Esophagus muscularis mucosa (tissue), 4 donors: ENCODE results near the gene GGT1. TPM values are rescaled to one million over a fixed set of nuclear protein-coding genes. Genes with fewer than 3 reads are reported as not detected.

Experiments
- DNase-seq: peaks from one replicate; pipeline ENCODE4 v3.0.0-alpha.2; 2017; ENCODE audit errors: extremely low spot score
- H3K27ac ChIP-seq, 4 donors: fragments of 200-600 bp; sonication (generic); replicated peaks in 1 of 4; 1 replicate in 3 of 4; 2 replicates in 1 of 4; pipeline ENCODE4 v1.5.1; 2016 to 2019; ENCODE audit warnings: mild to moderate bottlenecking in 1 of 4
- H3K27me3 ChIP-seq, 4 donors: fragments of 200-600 bp; sonication (generic); one replicate each; pipeline versions ENCODE4 v1.5.1 to v1.6.0; 2016 to 2019
- H3K36me3 ChIP-seq, 4 donors: fragments of 200-600 bp; sonication (generic); one replicate each; pipeline ENCODE4 v1.5.1; 2016 to 2019
- H3K4me1 ChIP-seq, 4 donors: fragments of 200-600 bp; sonication (generic); one replicate each; pipeline ENCODE4 v1.5.1; 2016 to 2019
- H3K4me3 ChIP-seq, 4 donors: fragments of 200-600 bp; sonication (generic); 1 replicate in 2 of 4; 2 replicates in 2 of 4; pipeline ENCODE4 v1.5.1; 2016 to 2019; ENCODE audit warnings: mild to moderate bottlenecking in 4 of 4, moderate library complexity in 1 of 4
- H3K9me3 ChIP-seq, 4 donors: fragments of 200-600 bp; sonication (generic); 1 replicate in 3 of 4; 2 replicates in 1 of 4; pipeline ENCODE4 v1.5.1; 2016 to 2019
- EP300 ChIP-seq: sonication (generic); formaldehyde crosslinking; IDR thresholded peaks from one replicate; pipeline ENCODE4 v1.6.1; 2017; ENCODE audit warnings: antibody characterized with exemption
- POLR2A ChIP-seq: fragments of 450-650 bp; IDR thresholded peaks from one replicate; pipeline ENCODE4 v1.6.1; 2017; ENCODE audit warnings: antibody characterized with exemption, moderate library complexity, mild to moderate bottlenecking, low read depth
- POLR2AphosphoS5 ChIP-seq, 2 donors: sonication (generic); formaldehyde crosslinking; IDR thresholded peaks; one replicate each; pipeline ENCODE4 v1.6.1; 2017; ENCODE audit warnings: antibody characterized with exemption in 2 of 2
- WGBS: methylation state at CpG from one replicate; pipeline ENCODE4 v1.1.5; 2018; 5-methylcytosine and 5-hydroxymethylcytosine counted together
- intact Hi-C: fragments of 100-400 bp; cut with DNase I; formaldehyde crosslinking; loops from one replicate; pipeline ENCODE4 v1.15.1; 2023
- total RNA-seq, 4 donors: library from RNA; depleted of rRNA; stranded (reverse); fragments of >200 nt; gene quantifications; one replicate each; pipeline versions ENCODE4 v1.1.0 to v1.2.1, GENCODE V29; 2016
- TF ChIP-seq, protein P1 (sequence below), 3 experiments: fragments of 200-600 bp in 2 of 3; fragments of 450-650 bp in 1 of 3; sonication (generic) in 2 of 3; IDR thresholded peaks; one replicate each; pipeline ENCODE4 v1.5.1; 2017 to 2019; ENCODE audit warnings: antibody characterized with exemption in 3 of 3, mild to moderate bottlenecking in 2 of 3, moderate library complexity in 1 of 3

GGT1 gene
- total RNA-seq, 4 donors from 2014 or later = 2.1 to 5.0 (median 3.1) TPM

DNA sequence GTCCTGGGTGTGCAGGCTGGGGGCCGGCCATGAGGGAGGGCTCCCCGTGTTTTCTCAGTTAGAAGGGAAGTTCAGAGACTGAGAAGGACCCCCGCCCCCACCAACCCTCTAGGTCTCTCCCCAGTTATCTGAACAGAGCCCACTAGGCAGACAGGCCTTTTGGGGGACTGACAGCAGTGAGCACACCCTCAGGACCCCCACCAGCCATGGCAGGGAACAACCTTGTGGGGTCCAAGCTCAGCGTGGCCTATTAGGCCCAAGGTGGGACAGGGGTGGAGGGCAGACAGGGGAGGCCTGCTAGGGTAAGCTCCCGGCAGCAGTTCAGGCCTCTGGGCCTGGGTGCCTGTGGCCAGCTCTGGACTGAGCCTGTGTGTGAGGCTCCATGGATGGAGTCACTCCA lies 15.7 kb upstream of the GGT1 start:
- TF ChIP-seq POLR2A = no peak
- TF ChIP-seq EP300 = no peak
- TF ChIP-seq, protein P1, sequence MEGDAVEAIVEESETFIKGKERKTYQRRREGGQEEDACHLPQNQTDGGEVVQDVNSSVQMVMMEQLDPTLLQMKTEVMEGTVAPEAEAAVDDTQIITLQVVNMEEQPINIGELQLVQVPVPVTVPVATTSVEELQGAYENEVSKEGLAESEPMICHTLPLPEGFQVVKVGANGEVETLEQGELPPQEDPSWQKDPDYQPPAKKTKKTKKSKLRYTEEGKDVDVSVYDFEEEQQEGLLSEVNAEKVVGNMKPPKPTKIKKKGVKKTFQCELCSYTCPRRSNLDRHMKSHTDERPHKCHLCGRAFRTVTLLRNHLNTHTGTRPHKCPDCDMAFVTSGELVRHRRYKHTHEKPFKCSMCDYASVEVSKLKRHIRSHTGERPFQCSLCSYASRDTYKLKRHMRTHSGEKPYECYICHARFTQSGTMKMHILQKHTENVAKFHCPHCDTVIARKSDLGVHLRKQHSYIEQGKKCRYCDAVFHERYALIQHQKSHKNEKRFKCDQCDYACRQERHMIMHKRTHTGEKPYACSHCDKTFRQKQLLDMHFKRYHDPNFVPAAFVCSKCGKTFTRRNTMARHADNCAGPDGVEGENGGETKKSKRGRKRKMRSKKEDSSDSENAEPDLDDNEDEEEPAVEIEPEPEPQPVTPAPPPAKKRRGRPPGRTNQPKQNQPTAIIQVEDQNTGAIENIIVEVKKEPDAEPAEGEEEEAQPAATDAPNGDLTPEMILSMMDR (IDR thresholded peaks at IDR 0.05) = no peak
- TF ChIP-seq POLR2AphosphoS5 (IDR thresholded peaks at IDR 0.05) = no peak
- Histone ChIP-seq H3K27me3 (no peaks in the 10 kb centered on the region), H3K36me3 (peaks cover 20 to 52% (median 35%) of the 10 kb centered on the region in 4 donors), H3K4me1 (peaks cover 23 to 41% (median 31%) of the 10 kb centered on the region in 4 donors), H3K27ac (peak overlapping the region in 1 of 4 donors; percentile 27), H3K4me3 (no peak overlapping the region), H3K9me3 (no peaks in the 10 kb centered on the region)
- intact Hi-C loops = no loop called here
- DNase-seq = no peak
- 70% methylated on average over 2 of the region's 5 CpGs for WGBS

DNA sequence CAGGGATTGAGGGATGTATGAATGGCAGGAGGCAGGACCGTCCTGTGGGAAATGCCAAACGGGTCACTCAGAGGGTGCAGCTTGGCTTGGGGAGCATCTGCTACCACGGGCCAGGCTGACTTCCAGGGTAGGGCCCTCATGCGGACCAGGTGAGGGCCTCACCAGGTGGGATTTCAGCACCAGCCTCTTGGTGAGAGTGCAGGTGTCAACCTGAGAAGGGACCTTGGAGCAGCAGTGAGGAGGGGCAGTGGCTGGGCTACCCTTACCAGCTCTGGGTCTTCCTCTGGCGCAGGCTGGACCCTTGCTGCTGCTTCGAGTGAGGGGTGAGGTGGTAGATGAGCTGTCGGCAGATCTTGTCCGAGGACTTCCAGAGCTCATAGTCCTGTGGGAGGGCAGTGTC lies 15.0 kb upstream of the GGT1 start:
- WGBS = 77% methylated on average over 3 of the region's 8 CpGs
- TF ChIP-seq EP300 (no peak), POLR2AphosphoS5 (IDR thresholded peaks at IDR 0.05) (no peak), POLR2A (no peak)
- TF ChIP-seq, protein P1 (IDR thresholded peaks at IDR 0.05) = no peak
- Histone ChIP-seq H3K27me3 (no peaks in the 10 kb centered on the region), H3K27ac (no peak overlapping the region), H3K4me3 (no peak overlapping the region), H3K9me3 (no peaks in the 10 kb centered on the region), H3K4me1 (peaks cover 24 to 43% (median 33%) of the 10 kb centered on the region in 4 donors), H3K36me3 (peaks cover 20 to 52% (median 35%) of the 10 kb centered on the region in 4 donors)
- intact Hi-C loops = no loop called here
- DNase-seq = no peak

DNA sequence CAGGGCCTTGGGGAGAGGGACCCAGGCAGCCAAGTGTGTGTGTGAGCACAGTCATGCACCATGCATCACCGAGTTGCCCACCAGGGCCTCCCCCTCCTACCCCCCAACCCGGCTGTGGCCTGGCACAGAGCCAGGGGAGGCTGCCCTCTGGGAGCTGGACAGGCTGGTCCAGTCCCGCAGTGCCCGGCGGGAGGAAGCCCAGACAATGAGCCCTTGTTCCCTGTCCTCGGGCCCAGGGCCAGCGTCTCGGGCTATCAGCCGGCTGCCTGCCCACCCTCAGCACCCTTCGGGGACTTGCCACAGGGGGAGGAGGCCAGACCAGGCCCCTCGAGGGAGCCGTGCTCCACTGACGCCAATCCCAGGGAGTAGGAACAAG lies 14.6 kb upstream of the GGT1 start:
- WGBS = 76% methylated on average over 10 of the region's 13 CpGs
- DNase-seq = no peak
- H3K9me3 ChIP-seq = no peaks in the 10 kb centered on the region
- no peak overlapping the region for H3K4me3 ChIP-seq
- H3K27me3 ChIP-seq = no peaks in the 10 kb centered on the region
- peaks cover 22 to 43% (median 32%) of the 10 kb centered on the region in 4 donors for H3K4me1 ChIP-seq
- H3K36me3 ChIP-seq = peaks cover 20 to 52% (median 35%) of the 10 kb centered on the region in 4 donors
- intact Hi-C loops = no loop called here
- TF ChIP-seq, protein P1 (IDR thresholded peaks at IDR 0.05) = no peak
- TF ChIP-seq EP300 = no peak
- no peak for TF ChIP-seq POLR2A
- no peak for TF ChIP-seq POLR2AphosphoS5 (IDR thresholded peaks at IDR 0.05)
- H3K27ac ChIP-seq = peak overlapping the region in 1 of 4 donors; percentile 31

DNA sequence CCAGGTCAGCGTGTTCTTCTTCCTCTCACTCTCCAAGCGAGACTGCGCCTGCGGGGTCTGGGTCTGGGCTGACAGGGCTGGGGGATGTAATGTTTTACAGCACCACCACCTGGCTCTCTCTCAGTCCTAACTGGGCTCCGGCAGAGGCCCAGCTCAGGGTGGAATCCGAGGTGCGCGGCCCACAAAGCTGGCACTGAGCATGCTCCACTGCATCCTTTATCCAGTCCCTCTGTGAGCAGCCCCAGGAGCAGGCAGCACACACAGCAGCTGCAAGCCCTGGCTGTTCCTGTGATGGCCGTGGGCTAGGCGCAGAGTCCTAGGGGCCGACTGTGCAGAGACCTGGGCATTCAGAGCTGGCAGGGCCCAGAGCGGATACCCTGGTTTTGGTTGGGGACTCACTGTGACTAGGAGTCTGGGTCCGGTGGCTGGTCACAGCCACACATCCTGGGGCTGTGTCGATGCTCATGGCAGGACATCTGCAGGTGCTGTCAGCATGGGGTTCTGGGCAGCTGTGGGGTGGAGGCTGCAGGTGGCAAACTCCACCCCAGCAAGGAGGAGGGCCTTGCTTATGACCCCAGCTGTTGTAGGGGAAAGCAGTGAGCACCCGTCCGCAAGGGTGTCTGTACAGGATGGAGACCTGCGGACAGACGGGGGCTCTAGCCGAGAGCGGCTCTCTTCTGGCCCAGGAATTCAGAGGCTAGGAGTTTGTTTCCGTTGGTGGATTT lies 14.1 kb upstream of the GGT1 start:
- DNase-seq = no peak
- Histone ChIP-seq H3K27me3 (no peaks in the 10 kb centered on the region), H3K27ac (peak overlapping the region in 1 of 4 donors; percentile 31), H3K4me1 (peaks cover 18 to 43% (median 32%) of the 10 kb centered on the region in 4 donors), H3K36me3 (peaks cover 20 to 52% (median 35%) of the 10 kb centered on the region in 4 donors), H3K4me3 (no peak overlapping the region), H3K9me3 (no peaks in the 10 kb centered on the region)
- no peak for TF ChIP-seq POLR2AphosphoS5 (IDR thresholded peaks at IDR 0.05)
- intact Hi-C loops = no loop called here
- WGBS = 93% methylated on average over 14 of the region's 21 CpGs

DNA sequence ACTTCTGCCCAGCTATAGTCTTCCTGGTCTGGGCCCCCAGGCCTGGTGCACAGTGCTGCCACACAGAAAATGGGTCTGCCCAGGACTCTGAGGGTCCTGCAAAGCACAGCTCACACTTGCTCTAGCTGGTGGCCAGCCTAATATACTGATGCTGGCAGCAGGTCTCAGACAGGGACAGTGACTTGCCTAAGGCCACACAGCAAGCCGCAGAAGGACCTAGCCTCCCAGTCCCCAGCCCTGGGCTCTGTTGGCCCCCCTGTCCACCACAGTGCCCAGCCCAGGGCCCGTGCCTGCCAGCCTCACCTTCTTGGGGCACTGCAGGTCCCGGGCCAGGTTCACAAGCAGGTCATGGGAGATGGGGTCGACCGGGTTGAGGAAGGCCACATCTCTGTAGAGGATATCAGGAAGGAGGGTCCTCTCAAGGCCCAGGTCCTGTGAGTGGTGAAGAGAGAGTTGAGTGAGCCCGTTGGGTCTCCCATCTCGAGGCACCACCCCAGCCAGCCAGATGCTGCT lies 13.4 kb upstream of the GGT1 start:
- Histone ChIP-seq H3K9me3 (no peaks in the 10 kb centered on the region), H3K27me3 (no peaks in the 10 kb centered on the region), H3K4me1 (peaks cover 12 to 39% (median 26%) of the 10 kb centered on the region in 4 donors), H3K27ac (no peak overlapping the region), H3K4me3 (no peak overlapping the region), H3K36me3 (peaks cover 20 to 52% (median 35%) of the 10 kb centered on the region in 4 donors)
- DNase-seq = no peak
- TF ChIP-seq POLR2AphosphoS5 (IDR thresholded peaks at IDR 0.05) (no peak), POLR2A (no peak), EP300 (no peak)
- TF ChIP-seq, protein P1 (IDR thresholded peaks at IDR 0.05) = no peak
- intact Hi-C loops = no loop called here
- 100% methylated on average over 2 of the region's 7 CpGs for WGBS
